ENCODE measurements around the gene TKTL1.

DNA sequence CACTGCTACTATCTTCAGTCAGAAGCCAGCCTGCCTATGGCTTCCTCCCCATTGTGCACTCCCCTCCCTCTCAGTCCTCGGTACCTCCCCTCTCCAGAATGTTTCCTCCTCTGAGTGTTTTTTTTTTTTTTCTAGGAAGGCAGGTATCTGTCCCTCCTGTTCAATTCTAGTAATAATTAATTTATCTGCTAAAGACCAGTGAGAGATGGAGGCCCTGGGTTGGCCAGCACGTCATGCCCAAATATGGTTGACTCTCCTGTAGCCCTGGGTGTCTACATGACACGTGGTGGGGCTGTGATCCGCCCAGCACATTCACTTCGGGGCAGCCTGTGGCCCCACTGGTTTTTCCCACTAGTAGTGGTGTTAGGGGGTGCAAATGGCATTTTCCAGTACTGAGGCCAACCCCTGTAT lies 77.0 kb downstream of the TKTL1 start:
- no peak for TF ChIP-seq POLR2AphosphoS5 (IDR thresholded peaks at IDR 0.05; ENCODE audit: low read depth, low read length)
- TF ChIP-seq POLR2A (IDR thresholded peaks at IDR 0.05; ENCODE audit: low read depth, low read length), result no peak
